Nephron progenitor cell (in vitro differentiated cells): ENCODE measurements around the gene PDE4A.
"Not testable (repeated sequence)": the region's sequence is repeated elsewhere in the genome, so short reads cannot be mapped to it uniquely, and the experiment has no call there.

Experiments
- DNase-seq: peaks from one replicate; pipeline ENCODE4 v3.0.0; 2021
- H3K27ac Mint-ChIP-seq: 2 replicates; pipeline ENCODE4 v1.8.0; 2021; ENCODE audit warnings: mild to moderate bottlenecking, moderate library complexity, mixed read lengths
- H3K27me3 Mint-ChIP-seq: 2 replicates; pipeline ENCODE4 v1.8.0; 2021; ENCODE audit warnings: mild to moderate bottlenecking, low read depth, mixed read lengths; ENCODE audit not compliant: poor library complexity
- H3K36me3 Mint-ChIP-seq: 2 replicates; pipeline ENCODE4 v1.8.0; 2021; ENCODE audit warnings: low read depth, mixed read lengths
- H3K4me1 Mint-ChIP-seq: 2 replicates; pipeline ENCODE4 v1.8.0; 2021; ENCODE audit warnings: mixed read lengths
- H3K4me3 Mint-ChIP-seq: 2 replicates; pipeline ENCODE4 v1.8.0; 2021; ENCODE audit warnings: mild to moderate bottlenecking, moderate library complexity, mixed read lengths
- H3K9me3 Mint-ChIP-seq: 2 replicates; pipeline ENCODE4 v1.8.0; 2021; ENCODE audit warnings: mild to moderate bottlenecking, moderate library complexity, mixed read lengths
- CTCF ChIP-seq: fragments of 200-600 bp; sonication (generic); IDR thresholded peaks from 2 replicates; pipeline ENCODE4 v1.5.0; 2021; ENCODE audit warnings: antibody characterized with exemption

Gene PDE4A

DNA sequence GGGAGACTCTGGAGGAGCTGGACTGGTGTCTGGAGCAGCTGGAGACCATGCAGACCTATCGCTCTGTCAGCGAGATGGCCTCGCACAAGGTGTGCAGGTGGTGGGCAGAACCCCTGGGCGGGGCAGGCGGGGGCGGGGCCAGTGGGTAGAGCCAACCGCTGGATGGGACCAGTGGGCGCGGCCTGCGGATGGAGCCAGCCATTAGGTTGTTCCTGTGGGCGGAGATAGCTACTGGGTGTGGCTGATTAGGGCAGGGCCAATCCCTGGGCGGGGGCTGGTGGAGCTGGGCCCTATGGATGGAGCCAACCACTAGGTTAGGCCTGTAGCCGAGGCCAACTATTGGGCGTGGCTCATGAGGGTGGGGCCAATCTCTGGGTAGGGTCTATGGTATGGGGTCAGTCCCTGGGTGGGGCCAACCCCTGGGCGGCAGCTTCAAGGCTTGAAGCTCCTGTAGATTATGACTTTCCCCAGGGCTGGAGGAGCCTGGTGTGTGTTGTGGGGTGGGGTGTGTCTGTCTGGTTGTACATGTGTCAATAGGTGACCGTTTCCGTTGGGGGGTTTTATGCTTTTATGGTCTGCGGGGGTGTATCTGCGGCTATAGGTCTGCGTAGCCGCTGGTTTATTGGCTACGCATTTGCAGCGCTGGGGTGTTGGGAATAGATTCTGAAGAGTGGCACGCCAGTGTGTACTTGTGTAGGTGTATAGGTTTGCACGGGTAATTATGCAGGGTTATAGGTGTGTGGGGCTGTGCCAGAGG, 30.7 kb downstream of the PDE4A start:
- no peak for TF ChIP-seq CTCF
- Mint-ChIP-seq H3K36me3 (no peaks in the 10 kb centered on the region), H3K27ac (no peak overlapping the region), H3K9me3 (no peaks in the 10 kb centered on the region), H3K4me3 (no peak overlapping the region), H3K27me3 (peaks cover 10% of the 10 kb centered on the region), H3K4me1 (peaks cover 37% of the 10 kb centered on the region)
- no peak for DNase-seq

DNA sequence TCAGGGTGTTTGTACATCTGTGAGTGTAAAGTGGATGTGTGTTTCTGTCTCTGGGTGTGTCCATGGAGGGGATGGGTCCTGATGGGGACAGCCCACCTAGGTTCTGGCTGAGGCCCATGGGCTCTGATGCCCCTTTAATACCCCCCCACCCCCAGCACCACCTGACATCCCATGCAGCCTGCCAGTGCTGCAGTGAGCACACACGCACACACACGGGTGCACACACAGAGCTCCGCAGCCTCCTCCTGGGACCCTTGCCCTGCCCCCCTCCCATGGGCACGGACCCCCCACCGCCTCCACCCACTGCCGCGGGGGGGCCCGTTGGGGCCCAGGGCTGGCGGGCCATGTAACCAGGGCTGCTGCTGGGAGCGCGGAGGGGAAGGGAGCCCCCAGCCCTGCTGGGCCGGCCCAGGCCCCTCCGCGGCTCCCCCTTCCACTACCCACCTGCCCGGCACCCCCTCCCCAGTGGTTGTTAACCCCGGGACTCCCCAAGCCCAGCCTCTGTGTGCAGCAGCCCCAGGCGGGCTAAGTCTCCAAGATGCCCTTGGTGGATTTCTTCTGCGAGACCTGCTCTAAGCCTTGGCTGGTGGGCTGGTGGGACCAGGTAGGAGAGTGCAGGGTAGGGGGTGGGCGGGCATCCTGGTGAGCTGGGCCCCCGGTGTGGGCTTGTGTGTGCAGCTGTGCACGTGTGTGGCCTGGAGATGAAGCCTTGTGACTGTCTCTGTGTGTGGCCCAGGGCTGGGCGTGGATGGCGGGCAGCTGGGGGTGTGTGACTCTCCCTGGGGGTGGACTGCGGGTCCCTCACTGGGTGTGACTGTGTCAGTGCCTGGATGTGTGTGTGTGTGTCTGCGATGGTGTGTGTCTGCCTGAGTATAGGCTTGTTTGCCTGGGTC, 32.6 kb downstream of the PDE4A start:
- no peak for TF ChIP-seq CTCF
- Mint-ChIP-seq H3K4me1 (peaks cover 42% of the 10 kb centered on the region), H3K4me3 (no peak overlapping the region), H3K27ac (no peak overlapping the region), H3K36me3 (no peaks in the 10 kb centered on the region), H3K27me3 (peaks cover 10% of the 10 kb centered on the region), H3K9me3 (no peaks in the 10 kb centered on the region)
- no peak for DNase-seq

DNA sequence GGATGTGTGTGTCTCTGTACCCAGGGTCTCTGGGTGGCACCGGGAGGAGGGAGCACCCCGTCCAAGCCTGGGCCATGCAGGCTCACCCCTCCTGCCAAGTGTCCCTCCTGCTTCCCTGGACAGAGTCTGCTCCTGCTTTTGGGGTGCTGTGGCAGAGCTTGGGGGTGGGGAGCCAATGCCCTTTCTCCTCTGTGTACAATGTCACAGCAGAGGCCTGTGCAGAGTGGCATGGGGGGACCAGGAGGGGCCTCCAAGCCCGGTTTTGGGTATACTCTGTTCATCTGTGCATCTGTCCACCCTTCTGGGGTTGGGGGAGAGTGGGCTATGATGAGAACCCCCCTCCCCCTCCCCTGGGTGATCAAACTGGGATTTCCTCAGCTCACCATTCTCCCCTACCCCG, 33.5 kb downstream of the PDE4A start:
- Mint-ChIP-seq H3K4me1 (peaks cover 50% of the 10 kb centered on the region), H3K36me3 (no peaks in the 10 kb centered on the region), H3K27me3 (peaks cover 8% of the 10 kb centered on the region), H3K4me3 (peak overlapping the region; percentile 21), H3K9me3 (no peaks in the 10 kb centered on the region), H3K27ac (no peak overlapping the region)
- no peak for TF ChIP-seq CTCF
- DNase-seq, result no peak

GRCh38 chr19:10454267-10454666, 33.9 kb downstream of the PDE4A start:
- H3K4me3 Mint-ChIP-seq, result no peak overlapping the region
- no peak overlapping the region for H3K27ac Mint-ChIP-seq
- H3K9me3 Mint-ChIP-seq, result no peaks in the 10 kb centered on the region
- peaks cover 52% of the 10 kb centered on the region for H3K4me1 Mint-ChIP-seq
- no peaks in the 10 kb centered on the region for H3K36me3 Mint-ChIP-seq
- no peak for TF ChIP-seq CTCF
- DNase-seq, result peak; percentile 46
- H3K27me3 Mint-ChIP-seq, result peaks cover 4% of the 10 kb centered on the region

DNA sequence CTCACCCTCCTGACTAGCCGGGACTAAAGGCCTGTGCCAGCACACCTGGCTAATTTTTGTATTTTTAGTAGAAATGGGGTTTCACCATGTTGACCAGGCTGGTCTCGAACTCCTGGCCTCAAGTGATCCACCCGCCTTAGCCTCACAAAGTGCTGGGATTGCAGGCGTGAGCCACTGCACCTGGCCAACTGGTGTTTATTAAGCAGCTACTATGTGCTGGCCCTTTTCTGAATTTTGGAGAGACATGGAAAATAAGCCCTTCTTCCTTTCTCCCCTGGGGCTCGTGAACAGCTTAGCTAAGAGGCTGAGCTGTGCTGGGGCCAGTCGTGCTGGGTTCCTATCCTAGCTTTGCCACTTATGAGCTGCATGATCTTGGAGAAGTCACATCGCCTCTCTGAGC, 38.4 kb downstream of the PDE4A start:
- not testable (repeated sequence) for H3K27ac Mint-ChIP-seq, H3K4me3 Mint-ChIP-seq, H3K36me3 Mint-ChIP-seq, DNase-seq, H3K9me3 Mint-ChIP-seq, H3K27me3 Mint-ChIP-seq
- peaks cover 41% of the 10 kb centered on the region for H3K4me1 Mint-ChIP-seq

GRCh38 chr19:10460714-10461046, 40.3 kb downstream of the PDE4A start:
- no peak overlapping the region for H3K4me3 Mint-ChIP-seq

More at GRCh38 chr19:10460714-10461046, 40.3 kb downstream of the PDE4A start:
- no peak for DNase-seq
- no peak for TF ChIP-seq CTCF
- peaks cover 4% of the 10 kb centered on the region for H3K27me3 Mint-ChIP-seq
- no peaks in the 10 kb centered on the region for H3K36me3 Mint-ChIP-seq
- peak overlapping the region; percentile 80 for H3K27ac Mint-ChIP-seq
- no peaks in the 10 kb centered on the region for H3K9me3 Mint-ChIP-seq
- peaks cover 30% of the 10 kb centered on the region for H3K4me1 Mint-ChIP-seq
